ENCODE results near the gene MYO9A.

The MYO9A gene

GRCh38 chr15:72127724-72128322 is 9.9 kb upstream of the MYO9A start:
- no peak overlapping the region for H3K23ac ChIP-seq (ENCODE audit: low read length)
- no peaks in the 10 kb centered on the region for H3K79me1 ChIP-seq (ENCODE audit: low read length)
- H4K12ac ChIP-seq (ENCODE audit: low read depth, low read length) = no peak overlapping the region
- no peaks in the 10 kb centered on the region for H3K27me3 ChIP-seq (ENCODE audit: insufficient read depth, low read length)
- no peak overlapping the region for H3K9ac ChIP-seq (ENCODE audit: low read length)
- no peak overlapping the region for H3K27ac ChIP-seq (ENCODE audit: low read depth, low read length)
- no peak overlapping the region for H3K14ac ChIP-seq (ENCODE audit: low read length)
- DNase-seq = no peak
- H3K18ac ChIP-seq (ENCODE audit: low read length) = no peak overlapping the region
- H3K79me2 ChIP-seq (ENCODE audit: control insufficient read depth, insufficient read depth, low read length, poor library complexity) = no peaks in the 10 kb centered on the region
- no CpG with 5 or more reads among the region's 2 CpGs for WGBS (ENCODE audit: extremely low coverage, insufficient coverage, insufficient read length)
- H2BK12ac ChIP-seq (ENCODE audit: low read length) = no peak overlapping the region
- no peak overlapping the region for H4K91ac ChIP-seq (ENCODE audit: low read depth, low read length)
- no peak overlapping the region for H2BK120ac ChIP-seq (ENCODE audit: insufficient read depth, low read length, poor library complexity)
- H4K8ac ChIP-seq (ENCODE audit: low read depth, low read length) = no peak overlapping the region
- no peak overlapping the region for H3K4ac ChIP-seq (ENCODE audit: low read depth, low read length)
- H2AFZ ChIP-seq (ENCODE audit: insufficient read depth, low read length, poor library complexity) = no peak overlapping the region
- no peak overlapping the region for H3K4me2 ChIP-seq (ENCODE audit: low read length)
- H2BK5ac ChIP-seq (ENCODE audit: low read depth, low read length, poor library complexity) = no peak overlapping the region
- H2AK5ac ChIP-seq (ENCODE audit: low read length) = no peak overlapping the region
- no peak overlapping the region for H3K4me3 ChIP-seq (ENCODE audit: low read depth, low read length)
- H3K9me3 ChIP-seq (ENCODE audit: insufficient read depth, low read depth, low read length) = no peaks in the 10 kb centered on the region
- no peaks in the 10 kb centered on the region for H3K4me1 ChIP-seq (ENCODE audit: control insufficient read depth in 1 of 2, insufficient read depth in 2 of 2, low read length in 2 of 2)
- no peaks in the 10 kb centered on the region for H3K36me3 ChIP-seq (ENCODE audit: control insufficient read depth in 1 of 2, insufficient read depth in 2 of 2, low read length in 2 of 2)

- no peak overlapping the region for H2AFZ ChIP-seq (ENCODE audit: insufficient read depth, low read length, poor library complexity)
- WGBS (ENCODE audit: extremely low coverage, insufficient coverage, insufficient read length) = no CpG with 5 or more reads among the region's 1 CpG
Observed at GRCh38 chr15:72124218-72124617, 6.3 kb upstream of the MYO9A start.

GRCh38 chr15:72117486-72118016 is 399 bp downstream of the MYO9A start:
- Histone ChIP-seq H3K23ac (ENCODE audit: low read length) (no peak overlapping the region), H3K4me3 (ENCODE audit: low read depth, low read length) (peak overlapping the region; percentile 98), H3K14ac (ENCODE audit: low read length) (peak overlapping the region; percentile 73), H3K79me2 (ENCODE audit: control insufficient read depth, insufficient read depth, low read length, poor library complexity) (peaks cover 2% of the 10 kb centered on the region), H3K9me3 (ENCODE audit: insufficient read depth, low read depth, low read length) (no peaks in the 10 kb centered on the region), H3K4me1 (ENCODE audit: control insufficient read depth in 1 of 2, insufficient read depth in 2 of 2, low read length in 2 of 2) (peaks cover 0 to 2% of the 10 kb centered on the region in 2 experiments), H2BK5ac (ENCODE audit: low read depth, low read length, poor library complexity) (peak overlapping the region; percentile 86), H4K12ac (ENCODE audit: low read depth, low read length) (peak overlapping the region; percentile 68), H3K4ac (ENCODE audit: low read depth, low read length) (peak overlapping the region; percentile 82), H4K91ac (ENCODE audit: low read depth, low read length) (peak overlapping the region; percentile 79), H3K9ac (ENCODE audit: low read length) (peak overlapping the region; percentile 76), H2AK5ac (ENCODE audit: low read length) (no peak overlapping the region), H3K27me3 (ENCODE audit: insufficient read depth, low read length) (no peaks in the 10 kb centered on the region), H3K27ac (ENCODE audit: low read depth, low read length) (peak overlapping the region; percentile 86), H3K36me3 (ENCODE audit: control insufficient read depth in 1 of 2, insufficient read depth in 2 of 2, low read length in 2 of 2) (no peaks in the 10 kb centered on the region), H3K4me2 (ENCODE audit: low read length) (peak overlapping the region; percentile 91), H2BK12ac (ENCODE audit: low read length) (no peak overlapping the region), H3K79me1 (ENCODE audit: low read length) (peaks cover 8% of the 10 kb centered on the region), H2AFZ (ENCODE audit: insufficient read depth, low read length, poor library complexity) (peak overlapping the region; percentile 98), H2BK120ac (ENCODE audit: insufficient read depth, low read length, poor library complexity) (peak overlapping the region; percentile 57), H4K8ac (ENCODE audit: low read depth, low read length) (peak overlapping the region; percentile 75), H3K18ac (ENCODE audit: low read length) (peak overlapping the region; percentile 26)
- no CpG with 5 or more reads among the region's 59 CpGs for WGBS (ENCODE audit: extremely low coverage, insufficient coverage, insufficient read length)
- peak; percentile 82 to 84 for DNase-seq

More at GRCh38 chr15:72124218-72124617, 6.3 kb upstream of the MYO9A start:
- no peak for DNase-seq
- H4K91ac ChIP-seq (ENCODE audit: low read depth, low read length) = no peak overlapping the region
- no peak overlapping the region for H3K18ac ChIP-seq (ENCODE audit: low read length)
- no peaks in the 10 kb centered on the region for H3K9me3 ChIP-seq (ENCODE audit: insufficient read depth, low read depth, low read length)
- H3K23ac ChIP-seq (ENCODE audit: low read length) = no peak overlapping the region
- no peak overlapping the region for H3K4me3 ChIP-seq (ENCODE audit: low read depth, low read length)
- no peak overlapping the region for H4K8ac ChIP-seq (ENCODE audit: low read depth, low read length)
- no peaks in the 10 kb centered on the region for H3K79me1 ChIP-seq (ENCODE audit: low read length)
- H2BK120ac ChIP-seq (ENCODE audit: insufficient read depth, low read length, poor library complexity) = no peak overlapping the region
- no peak overlapping the region for H3K4ac ChIP-seq (ENCODE audit: low read depth, low read length)
- H3K4me1 ChIP-seq (ENCODE audit: control insufficient read depth in 1 of 2, insufficient read depth in 2 of 2, low read length in 2 of 2) = no peaks in the 10 kb centered on the region
- no peak overlapping the region for H4K12ac ChIP-seq (ENCODE audit: low read depth, low read length)
- H2AK5ac ChIP-seq (ENCODE audit: low read length) = no peak overlapping the region
- H3K27ac ChIP-seq (ENCODE audit: low read depth, low read length) = no peak overlapping the region
- H3K4me2 ChIP-seq (ENCODE audit: low read length) = no peak overlapping the region
- H2BK5ac ChIP-seq (ENCODE audit: low read depth, low read length, poor library complexity) = no peak overlapping the region
- H3K27me3 ChIP-seq (ENCODE audit: insufficient read depth, low read length) = no peaks in the 10 kb centered on the region
- no peaks in the 10 kb centered on the region for H3K36me3 ChIP-seq (ENCODE audit: control insufficient read depth in 1 of 2, insufficient read depth in 2 of 2, low read length in 2 of 2)
- no peaks in the 10 kb centered on the region for H3K79me2 ChIP-seq (ENCODE audit: control insufficient read depth, insufficient read depth, low read length, poor library complexity)
- no peak overlapping the region for H3K9ac ChIP-seq (ENCODE audit: low read length)
- H2BK12ac ChIP-seq (ENCODE audit: low read length) = no peak overlapping the region
- no peak overlapping the region for H3K14ac ChIP-seq (ENCODE audit: low read length)

GRCh38 chr15:72116731-72117485 is 1.0 kb downstream of the MYO9A start:
- H2BK120ac ChIP-seq (ENCODE audit: insufficient read depth, low read length, poor library complexity) = no peak overlapping the region
- H4K12ac ChIP-seq (ENCODE audit: low read depth, low read length) = no peak overlapping the region
- no peak overlapping the region for H2BK5ac ChIP-seq (ENCODE audit: low read depth, low read length, poor library complexity)
- peak overlapping the region; percentile 98 for H2AFZ ChIP-seq (ENCODE audit: insufficient read depth, low read length, poor library complexity)
- peak overlapping the region; percentile 91 for H3K4me2 ChIP-seq (ENCODE audit: low read length)
- no peak overlapping the region for H3K23ac ChIP-seq (ENCODE audit: low read length)
- no peak overlapping the region for H2BK12ac ChIP-seq (ENCODE audit: low read length)
- H3K18ac ChIP-seq (ENCODE audit: low read length) = no peak overlapping the region
- H3K79me1 ChIP-seq (ENCODE audit: low read length) = peaks cover 8% of the 10 kb centered on the region
- peaks cover 0 to 2% of the 10 kb centered on the region in 2 experiments for H3K4me1 ChIP-seq (ENCODE audit: control insufficient read depth in 1 of 2, insufficient read depth in 2 of 2, low read length in 2 of 2)
- DNase-seq = peak; percentile 2 to 28
- peak overlapping the region; percentile 86 for H3K27ac ChIP-seq (ENCODE audit: low read depth, low read length)
- H4K91ac ChIP-seq (ENCODE audit: low read depth, low read length) = no peak overlapping the region
- H3K9me3 ChIP-seq (ENCODE audit: insufficient read depth, low read depth, low read length) = no peaks in the 10 kb centered on the region
- H4K8ac ChIP-seq (ENCODE audit: low read depth, low read length) = no peak overlapping the region
- no peaks in the 10 kb centered on the region for H3K36me3 ChIP-seq (ENCODE audit: control insufficient read depth in 1 of 2, insufficient read depth in 2 of 2, low read length in 2 of 2)
- H2AK5ac ChIP-seq (ENCODE audit: low read length) = no peak overlapping the region
- H3K4me3 ChIP-seq (ENCODE audit: low read depth, low read length) = peak overlapping the region; percentile 98
- WGBS (ENCODE audit: extremely low coverage, insufficient coverage, insufficient read length) = no CpG with 5 or more reads among the region's 24 CpGs
- peaks cover 2% of the 10 kb centered on the region for H3K79me2 ChIP-seq (ENCODE audit: control insufficient read depth, insufficient read depth, low read length, poor library complexity)
- no peak overlapping the region for H3K14ac ChIP-seq (ENCODE audit: low read length)
- H3K4ac ChIP-seq (ENCODE audit: low read depth, low read length) = no peak overlapping the region
- peak overlapping the region; percentile 0 for H3K9ac ChIP-seq (ENCODE audit: low read length)
- H3K27me3 ChIP-seq (ENCODE audit: insufficient read depth, low read length) = no peaks in the 10 kb centered on the region
